ENCODE data around the gene PPP2R2B.
"Not testable (repeated sequence)": the region's sequence is repeated elsewhere in the genome, so short reads cannot be mapped to it uniquely, and the experiment has no call there.

Gene PPP2R2B

DNA sequence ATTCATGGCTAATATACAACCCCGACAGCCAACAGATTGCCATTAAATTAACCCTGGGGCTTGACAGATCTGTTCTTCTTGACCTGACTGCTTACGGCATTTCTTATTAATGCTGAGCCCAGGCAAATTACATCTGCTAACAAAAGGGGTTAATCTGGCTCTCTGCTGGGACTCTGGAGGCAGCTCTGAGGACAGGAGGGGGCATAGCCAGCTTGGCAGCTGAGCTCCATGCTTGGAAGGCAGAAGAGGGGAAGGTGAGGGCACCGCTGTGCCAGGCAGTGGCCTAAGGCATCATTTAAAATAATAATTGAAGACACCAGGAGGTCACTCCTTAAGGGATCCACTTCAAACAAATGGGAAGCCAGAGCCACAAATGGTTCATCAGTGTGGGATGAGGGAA is 236.6 kb downstream of the PPP2R2B start:
- DNase-seq, result no peak

- DNase-seq, result no peak
Observed at GRCh38 chr5:146640285-146640896, 238.2 kb downstream of the PPP2R2B start.

DNA sequence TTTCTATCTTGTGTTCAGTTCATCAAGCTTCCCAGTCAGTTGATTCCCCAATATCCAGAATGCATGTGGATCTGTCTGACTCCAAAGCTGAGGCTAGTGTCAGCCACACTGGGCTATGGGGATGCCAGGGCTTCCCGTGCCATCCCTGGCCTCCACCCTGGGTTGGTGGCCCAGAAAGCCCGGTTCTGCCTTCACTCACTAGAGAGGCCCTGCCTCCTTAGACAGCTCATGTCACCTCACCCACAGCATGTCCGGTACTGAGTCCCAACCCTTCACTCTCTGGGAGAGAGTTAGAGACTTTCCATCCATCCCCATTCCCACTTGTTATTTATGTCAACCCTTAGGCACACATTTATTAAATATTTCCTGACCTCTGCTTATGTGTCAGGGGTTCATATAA is 243.1 kb downstream of the PPP2R2B start:
- DNase-seq, result no peak

DNA sequence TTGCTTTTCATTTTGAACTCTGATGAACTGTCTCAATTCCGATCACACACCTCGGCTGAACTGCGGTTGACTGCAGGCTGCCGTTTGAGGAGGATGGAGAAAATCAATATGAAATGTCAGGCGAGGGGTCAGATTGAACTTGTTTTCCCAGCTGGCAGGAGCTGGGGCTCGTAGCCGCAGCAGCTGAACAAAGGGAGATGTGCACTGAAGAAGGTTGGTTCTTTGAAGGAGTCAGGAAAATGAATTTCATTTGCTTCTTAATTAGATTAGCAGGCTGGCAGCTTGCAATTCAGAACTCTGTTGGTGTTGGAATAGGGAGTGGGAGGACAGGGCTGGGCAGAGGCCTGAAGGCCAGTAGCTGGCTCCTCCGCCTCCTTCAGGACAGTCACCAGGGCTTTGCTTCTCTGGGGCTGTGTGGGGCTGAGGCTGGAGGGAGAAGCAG is 245.2 kb downstream of the PPP2R2B start:
- no peak for DNase-seq

- DNase-seq, result no peak
Observed at GRCh38 chr5:146632620-146633322, 245.8 kb downstream of the PPP2R2B start.

- no peak for DNase-seq
Observed at GRCh38 chr5:146630472-146630871, 248.1 kb downstream of the PPP2R2B start.

DNA sequence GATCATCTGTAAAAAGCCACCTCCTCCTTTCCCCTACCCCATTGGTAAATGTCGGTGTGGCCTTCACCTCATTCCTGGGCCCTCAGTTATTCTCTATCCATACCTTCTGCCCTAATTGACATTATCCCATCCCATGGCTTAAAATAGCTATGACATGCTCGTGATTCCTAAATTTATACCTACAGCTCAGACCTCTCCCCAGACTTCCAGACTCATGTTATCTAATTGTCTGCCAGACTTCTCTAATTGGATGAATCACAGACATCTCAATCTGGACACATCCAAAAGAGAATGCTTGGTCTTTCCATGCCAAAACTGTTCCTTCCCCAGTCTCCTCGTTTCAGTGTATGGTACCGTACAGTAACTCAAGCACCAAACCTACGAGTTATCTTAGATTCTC is 249.6 kb downstream of the PPP2R2B start:
- no peak for DNase-seq

DNA sequence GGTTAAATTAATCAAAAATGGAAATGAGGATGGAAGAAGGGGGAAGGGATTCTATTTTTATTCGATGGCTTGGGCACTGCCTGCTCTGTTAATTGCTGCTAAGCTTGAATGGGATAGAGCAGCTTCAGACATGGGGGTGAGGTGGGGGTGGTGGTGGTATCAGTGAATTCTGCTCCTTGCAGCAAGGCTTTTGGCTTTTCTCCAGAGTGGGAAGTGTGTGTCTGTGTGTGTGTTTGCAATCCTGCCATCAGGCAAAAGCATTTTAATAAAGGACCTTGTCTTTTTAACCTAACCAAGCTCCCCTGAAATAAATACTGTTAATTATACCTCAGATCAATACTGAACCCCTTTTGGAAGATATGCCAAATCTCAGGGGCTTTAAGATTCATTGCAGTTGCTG is 251.6 kb downstream of the PPP2R2B start:
- no peak for DNase-seq

GRCh38 chr5:146624179-146624578 is 254.4 kb downstream of the PPP2R2B start:
- DNase-seq, result no peak

DNA sequence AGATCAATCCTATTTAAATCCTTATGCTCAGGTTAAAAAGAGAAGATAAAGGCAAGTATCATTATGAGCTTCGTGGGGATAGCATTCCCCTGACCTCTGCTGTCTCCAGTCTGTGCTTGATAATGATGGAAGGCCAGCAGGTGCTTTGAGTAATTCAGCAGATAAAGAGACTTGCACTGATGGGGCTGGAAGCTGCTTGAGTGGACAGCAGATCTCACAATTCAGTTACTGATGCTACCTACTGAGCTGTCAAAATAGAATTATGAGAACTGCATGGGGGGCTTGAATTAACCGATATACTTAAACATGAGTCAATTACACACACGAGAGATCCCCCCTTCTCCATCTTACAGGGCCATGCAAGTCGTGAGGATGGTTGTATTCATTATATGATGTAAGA is 254.9 kb downstream of the PPP2R2B start:
- no peak for DNase-seq

- DNase-seq, result no peak
Observed at GRCh38 chr5:146623009-146623408, 255.5 kb downstream of the PPP2R2B start.

- no peak for DNase-seq
Observed at GRCh38 chr5:146622391-146622790, 256.2 kb downstream of the PPP2R2B start.

DNA sequence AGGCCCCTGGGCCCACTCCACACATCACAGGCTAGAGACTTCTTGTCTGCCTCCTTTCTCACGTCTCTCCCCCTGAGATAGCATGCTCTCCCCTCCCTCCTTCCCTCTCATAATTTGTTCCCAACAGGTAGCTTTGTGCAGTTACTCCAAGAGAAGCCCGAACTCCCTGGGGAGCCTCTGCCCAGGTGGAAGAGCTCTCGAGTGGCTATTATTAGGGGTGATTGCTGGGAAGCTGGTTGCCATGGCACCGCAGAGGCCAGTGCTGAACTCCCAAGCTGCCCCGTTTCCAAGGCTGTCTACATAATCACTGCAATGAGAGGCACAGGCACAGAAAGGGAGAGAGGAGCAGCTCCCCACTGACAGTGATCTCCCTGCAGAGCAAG is 257.9 kb downstream of the PPP2R2B start:
- no peak for DNase-seq

GRCh38 chr5:146620031-146620668 is 258.4 kb downstream of the PPP2R2B start:
- DNase-seq, result no peak

DNA sequence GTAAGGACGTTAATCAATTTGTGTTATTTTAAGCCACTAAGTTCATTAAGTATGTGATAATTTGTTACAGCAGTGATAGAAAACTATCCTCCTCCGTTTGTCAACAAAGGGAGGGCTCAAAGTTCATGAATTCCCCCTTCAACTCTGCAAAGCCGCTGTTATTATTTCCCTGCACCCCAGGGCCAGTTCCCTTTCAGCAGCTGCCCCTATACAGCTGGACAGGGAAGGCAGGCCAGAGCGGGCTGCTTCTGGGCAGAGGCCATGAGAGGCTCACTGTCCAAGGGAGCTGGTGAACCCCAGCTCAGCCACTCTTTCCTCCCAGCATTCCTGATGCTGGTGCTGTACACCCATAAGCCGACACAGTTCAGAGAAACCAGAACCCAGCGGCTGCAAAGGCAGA is 260.1 kb downstream of the PPP2R2B start:
- DNase-seq, result no peak

GRCh38 chr5:146609731-146610130 is 268.8 kb downstream of the PPP2R2B start:
- DNase-seq, result not testable (repeated sequence)

DNA sequence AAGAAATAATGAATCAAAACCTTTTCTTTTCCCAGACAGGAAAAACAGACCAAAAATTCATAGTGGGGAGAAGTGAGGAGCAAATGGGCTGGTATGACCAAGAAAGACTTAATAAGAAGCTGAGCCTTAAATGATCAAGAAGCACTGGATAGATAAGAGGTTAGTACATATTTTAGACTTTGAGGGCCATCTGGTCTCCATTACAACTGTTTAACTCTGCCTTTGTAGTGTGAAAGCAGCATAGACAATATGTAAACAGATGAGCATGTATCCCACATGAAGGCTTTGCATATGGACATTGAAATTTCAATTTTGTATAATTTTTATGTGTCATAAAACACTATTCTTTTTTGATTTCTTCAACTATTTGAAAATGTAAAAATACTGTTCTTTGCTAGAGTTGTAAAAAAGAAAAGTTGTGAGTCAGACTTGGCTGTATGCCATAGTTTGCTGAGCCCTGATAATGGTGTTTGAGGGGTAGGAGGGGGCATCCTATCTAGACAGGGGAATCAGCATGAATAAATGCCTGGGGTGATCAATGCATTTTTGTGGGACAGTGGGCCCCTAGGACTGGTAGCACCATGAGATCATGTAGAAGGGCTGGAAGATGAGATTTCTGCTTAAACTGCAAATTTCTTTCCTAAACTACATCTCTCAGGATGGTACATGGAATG is 270.8 kb downstream of the PPP2R2B start:
- no peak for DNase-seq

DNA sequence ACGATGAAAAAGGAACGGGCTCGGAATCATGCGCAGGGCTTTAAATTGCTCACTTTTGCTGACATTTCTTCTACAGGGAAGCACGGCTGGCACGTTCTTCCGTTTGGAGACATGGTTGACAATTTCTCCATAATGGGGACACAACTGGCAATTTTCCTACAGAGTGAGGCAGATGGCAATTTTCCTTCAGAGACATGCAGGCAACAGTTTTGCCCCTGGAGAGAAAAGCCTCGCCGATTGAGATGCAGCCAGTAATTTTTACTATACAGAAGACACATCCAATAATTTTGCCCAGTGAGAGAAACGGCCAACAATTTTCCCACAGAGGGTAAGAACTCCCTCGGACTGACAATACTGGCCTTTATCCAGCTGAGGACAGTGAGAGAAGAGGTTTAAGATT is 271.7 kb downstream of the PPP2R2B start:
- no peak for DNase-seq

DNA sequence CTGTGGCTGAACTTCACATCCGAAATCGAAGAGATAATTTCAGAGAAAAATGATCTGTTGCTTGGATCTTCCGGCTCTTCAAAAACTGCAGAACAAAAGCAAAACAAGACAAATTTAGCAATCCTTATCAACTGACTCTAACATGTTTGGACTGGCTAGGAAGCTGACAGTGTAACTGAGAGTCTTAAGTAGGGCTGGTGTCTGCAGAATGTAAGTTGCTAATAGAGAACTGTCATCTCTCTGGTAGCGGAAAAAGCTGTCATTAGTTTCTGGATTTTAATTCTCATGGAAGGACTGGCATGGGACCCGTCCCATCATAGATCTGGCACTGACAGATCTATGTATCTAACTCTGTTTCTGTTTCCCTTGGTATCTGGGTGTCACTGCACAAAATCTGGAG is 278.2 kb downstream of the PPP2R2B start:
- DNase-seq, result no peak

GRCh38 chr5:146599261-146599660 is 279.3 kb downstream of the PPP2R2B start:
- no peak for DNase-seq

GRCh38 chr5:146595088-146595487 is 283.5 kb downstream of the PPP2R2B start:
- DNase-seq, result no peak

GRCh38 chr5:146592352-146592751 is 286.2 kb downstream of the PPP2R2B start:
- DNase-seq, result no peak

DNA sequence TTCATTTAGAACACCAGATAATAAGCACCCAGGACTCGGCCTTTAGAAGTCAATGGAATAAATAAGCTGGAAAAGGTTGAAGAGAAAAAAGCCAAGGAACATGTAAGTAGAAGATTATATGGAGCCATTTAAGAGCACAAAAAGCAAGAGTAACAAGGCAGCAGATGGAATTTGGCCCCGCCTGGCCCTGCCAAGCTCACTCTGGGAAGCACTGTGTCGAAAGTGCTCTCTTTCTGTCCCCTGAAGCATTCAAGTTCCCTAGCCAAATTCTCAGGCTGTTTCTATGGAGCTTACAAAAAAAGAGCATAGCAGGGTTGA is 289.6 kb downstream of the PPP2R2B start:
- no peak for DNase-seq
